Sigmoid colon (tissue), 3 donors: Measurements from ENCODE around the gene ALX4.

Experiments
- POLR2A ChIP-seq, 2 donors: fragments of 450-650 bp; IDR thresholded peaks; one replicate each; pipeline ENCODE4 v1.6.1; 2016; ENCODE audit warnings: antibody characterized with exemption in 2 of 2, mild to moderate bottlenecking in 2 of 2, moderate library complexity in 2 of 2
- TF ChIP-seq, protein P1 (sequence below), 4 experiments: fragments of 450-650 bp in 3 of 4; fragments of 200-600 bp in 1 of 4; IDR thresholded peaks; one replicate each; pipeline ENCODE4 v1.5.1; 2016 to 2019; ENCODE audit warnings: antibody characterized with exemption in 4 of 4, mild to moderate bottlenecking in 3 of 4, moderate library complexity in 2 of 4

DNA sequence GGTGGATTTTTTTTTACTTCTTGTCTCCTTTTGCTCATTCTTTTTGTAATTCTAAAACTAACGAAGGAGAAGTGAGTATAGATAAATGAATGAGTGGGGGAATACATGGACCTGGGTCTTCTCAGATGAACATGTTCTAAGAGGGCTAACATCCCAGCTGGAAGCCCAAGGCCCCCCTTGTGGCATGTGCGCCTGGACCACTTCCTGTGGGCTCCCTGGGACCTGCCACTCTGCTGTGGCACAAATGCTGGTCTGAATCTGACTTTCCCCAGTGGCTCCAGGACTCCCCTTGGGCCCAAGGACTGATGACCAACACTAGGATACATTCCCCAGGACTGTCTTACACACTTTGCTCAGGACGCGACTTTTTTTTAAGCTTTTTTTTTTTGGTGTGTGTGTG, 32.7 kb upstream of the ALX4 start:
- TF ChIP-seq POLR2A (IDR thresholded peaks at IDR 0.05), result no peak
- TF ChIP-seq, protein P1, sequence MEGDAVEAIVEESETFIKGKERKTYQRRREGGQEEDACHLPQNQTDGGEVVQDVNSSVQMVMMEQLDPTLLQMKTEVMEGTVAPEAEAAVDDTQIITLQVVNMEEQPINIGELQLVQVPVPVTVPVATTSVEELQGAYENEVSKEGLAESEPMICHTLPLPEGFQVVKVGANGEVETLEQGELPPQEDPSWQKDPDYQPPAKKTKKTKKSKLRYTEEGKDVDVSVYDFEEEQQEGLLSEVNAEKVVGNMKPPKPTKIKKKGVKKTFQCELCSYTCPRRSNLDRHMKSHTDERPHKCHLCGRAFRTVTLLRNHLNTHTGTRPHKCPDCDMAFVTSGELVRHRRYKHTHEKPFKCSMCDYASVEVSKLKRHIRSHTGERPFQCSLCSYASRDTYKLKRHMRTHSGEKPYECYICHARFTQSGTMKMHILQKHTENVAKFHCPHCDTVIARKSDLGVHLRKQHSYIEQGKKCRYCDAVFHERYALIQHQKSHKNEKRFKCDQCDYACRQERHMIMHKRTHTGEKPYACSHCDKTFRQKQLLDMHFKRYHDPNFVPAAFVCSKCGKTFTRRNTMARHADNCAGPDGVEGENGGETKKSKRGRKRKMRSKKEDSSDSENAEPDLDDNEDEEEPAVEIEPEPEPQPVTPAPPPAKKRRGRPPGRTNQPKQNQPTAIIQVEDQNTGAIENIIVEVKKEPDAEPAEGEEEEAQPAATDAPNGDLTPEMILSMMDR (IDR thresholded peaks at IDR 0.05), result no peak
